B cell (primary cell): ENCODE data around the gene SPATA21. TPM values are rescaled to one million over a fixed set of nuclear protein-coding genes. Genes with fewer than 3 reads are reported as not detected.
"Not testable (repeated sequence)": the region's sequence is repeated elsewhere in the genome, so short reads cannot be mapped to it uniquely, and the experiment has no call there.

Experiments
- ATAC-seq: fragments of 200-7000 bp; cut with Tn5 transposase; one replicate; pipeline ENCODE4 v1.10.0; 2021; ENCODE audit warnings: low read depth, mild to moderate bottlenecking, moderate number of reproducible peaks, moderate library complexity
- CTCF ChIA-PET: fragments of 350-600 bp; sonication (Branson Sonifier 250); formaldehyde crosslinking; loops from one replicate; lab custom pipeline; 2021; ENCODE audit warnings: antibody characterized with exemption, inconsistent platforms; lab: Charles Lee
- POLR2A ChIA-PET: fragments of 350-600 bp; sonication (Branson Sonifier 250); formaldehyde crosslinking; loops from one replicate; lab custom pipeline; 2021; ENCODE audit warnings: antibody characterized with exemption; lab: Charles Lee
- DNase-seq: peaks from one replicate; pipeline ENCODE4 v3.0.0; 2013
- H2AFZ ChIP-seq: 2 replicates; pipeline ENCODE4 v1.6.1; 2012; ENCODE audit warnings: mild to moderate bottlenecking, low read depth, low read length; ENCODE audit not compliant: insufficient read depth, poor library complexity, severe bottlenecking
- H3K27ac ChIP-seq, 2 donors: 1 replicate in 1 of 2; 2 replicates in 1 of 2; pipeline ENCODE4 v1.5.1; 2012 to 2013; ENCODE audit warnings: low read length in 2 of 2, mild to moderate bottlenecking in 2 of 2, moderate library complexity in 1 of 2
- H3K27me3 ChIP-seq, 4 experiments: fragments of 200-600 bp in 1 of 4; sonication (generic) in 1 of 4; replicated peaks in 1 of 4; 1 replicate in 2 of 4; 2 replicates in 2 of 4; pipeline versions ENCODE4 v1.6.1 to v1.7.0; 2013 to 2016; ENCODE audit warnings: low read length in 3 of 4, mild to moderate bottlenecking in 2 of 4, mixed read lengths in 1 of 4, moderate library complexity in 1 of 4; ENCODE audit not compliant: insufficient read depth in 4 of 4, control insufficient read depth in 3 of 4; ENCODE audit errors: control extremely low read depth in 1 of 4
- H3K36me3 ChIP-seq, 2 experiments: replicated peaks in 1 of 2; 1 replicate in 1 of 2; 2 replicates in 1 of 2; pipeline versions ENCODE4 v1.6.1 to v1.7.1; 2013; ENCODE audit warnings: low read length in 1 of 2; ENCODE audit not compliant: insufficient read depth in 2 of 2, control insufficient read depth in 1 of 2; ENCODE audit errors: control extremely low read depth in 1 of 2, extremely low read depth in 1 of 2
- H3K4me1 ChIP-seq, 2 donors: fragments of 200-600 bp in 1 of 2; sonication (generic) in 1 of 2; 1 replicate in 1 of 2; 2 replicates in 1 of 2; pipeline versions ENCODE4 v1.5.1 to v1.6.1; 2013 to 2017; ENCODE audit warnings: low read length in 2 of 2; ENCODE audit not compliant: control insufficient read depth in 2 of 2, insufficient read depth in 2 of 2
- H3K4me2 ChIP-seq: replicated peaks from 2 replicates; pipeline ENCODE3; 2012; ENCODE audit warnings: mild to moderate bottlenecking, low read depth, low read length; ENCODE audit not compliant: poor library complexity, severe bottlenecking
- H3K4me3 ChIP-seq, 5 experiments: fragments of 200-600 bp in 1 of 5; sonication (generic) in 1 of 5; 1 replicate in 3 of 5; 2 replicates in 2 of 5; pipeline versions ENCODE4 v1.5.1 to v1.7.0; 2011 to 2016; ENCODE audit warnings: low read length in 4 of 5, mild to moderate bottlenecking in 4 of 5, low read depth in 2 of 5, control low read depth in 1 of 5, moderate library complexity in 1 of 5; ENCODE audit not compliant: insufficient read depth in 1 of 5; ENCODE audit errors: control extremely low read depth in 1 of 5, extremely low read depth in 1 of 5
- H3K79me2 ChIP-seq: fragments of 200-600 bp; sonication (generic); one replicate; pipeline ENCODE4 v1.6.0; 2016; ENCODE audit warnings: low read length; ENCODE audit not compliant: control insufficient read depth, insufficient read depth
- H3K9ac ChIP-seq: fragments of 200-600 bp; sonication (generic); 2 replicates; pipeline ENCODE4 v1.6.1; 2017; ENCODE audit warnings: mild to moderate bottlenecking, low read length, moderate library complexity
- H3K9me3 ChIP-seq, 3 donors: one replicate each; pipeline versions ENCODE4 v1.6.1 to v1.7.1; 2013; ENCODE audit warnings: low read length in 2 of 3; ENCODE audit not compliant: control insufficient read depth in 2 of 3, insufficient read depth in 1 of 3; ENCODE audit errors: control extremely low read depth in 1 of 3
- H4K20me1 ChIP-seq: 2 replicates; pipeline ENCODE4 v1.6.0; 2012; ENCODE audit warnings: mild to moderate bottlenecking, low read length; ENCODE audit not compliant: insufficient read depth, control insufficient read depth, poor library complexity, severe bottlenecking
- H3K27ac Mint-ChIP-seq: one replicate; pipeline ENCODE4 v1.8.0; 2021; ENCODE audit warnings: mixed read lengths
- H3K27me3 Mint-ChIP-seq: one replicate; pipeline ENCODE4 v1.8.0; 2021; ENCODE audit warnings: mixed read lengths
- H3K4me1 Mint-ChIP-seq: one replicate; pipeline ENCODE4 v1.8.0; 2021; ENCODE audit warnings: mixed read lengths
- H3K4me3 Mint-ChIP-seq: one replicate; pipeline ENCODE4 v1.8.0; 2021; ENCODE audit warnings: mixed read lengths
- H3K9me3 Mint-ChIP-seq: one replicate; pipeline ENCODE4 v1.8.0; 2022; ENCODE audit warnings: mixed read lengths; ENCODE audit not compliant: insufficient read depth
- EZH2 ChIP-seq: IDR thresholded peaks from 2 replicates; pipeline ENCODE4 v1.6.1; 2012; ENCODE audit warnings: borderline replicate concordance, low read depth, mild to moderate bottlenecking, moderate library complexity, low read length; ENCODE audit not compliant: insufficient read depth, poor library complexity, severe bottlenecking
- WGBS: methylation state at CpG from one replicate; pipeline ENCODE4 v1.1.5; 2013; ENCODE audit warnings: missing lambda C conversion rate; ENCODE audit not compliant: insufficient coverage; 5-methylcytosine and 5-hydroxymethylcytosine counted together
- intact Hi-C: fragments of 100-400 bp; cut with micrococcal nuclease; formaldehyde crosslinking; loops from one replicate; pipeline ENCODE4 v1.10.0; 2022
- polyA plus RNA-seq: library from polyadenylated mRNA; depleted of rRNA; stranded (reverse); fragments of >200 nt; gene quantifications from 2 replicates; pipeline ENCODE4 v1.2.3, GENCODE V29; 2012
- total RNA-seq, 2 donors: library from RNA; stranded (reverse); fragments of 120-200 nt in 1 of 2; gene quantifications; 1 replicate in 1 of 2; 2 replicates in 1 of 2; pipeline versions ENCODE4 v1.2.3 to v1.2.4, GENCODE V29; 2013 to 2022
- TF ChIP-seq, protein P1 (sequence below): fragments of 200-600 bp; IDR thresholded peaks from one replicate; pipeline ENCODE4 v1.8.0; 2022; ENCODE audit warnings: antibody characterized with exemption, mild to moderate bottlenecking

The SPATA21 gene
- total and polyA plus RNA-seq, 2 donors (not counting 1 experiment from before 2014, with no cell fraction given) = 0.01 TPM; not detected in 1

- H3K9me3 ChIP-seq = no peaks in the 10 kb centered on the region
- Mint-ChIP-seq H3K9me3 (no peaks in the 10 kb centered on the region), H3K27ac (no peak overlapping the region), H3K4me1 (no peaks in the 10 kb centered on the region), H3K4me3 (no peak overlapping the region), H3K27me3 (no peaks in the 10 kb centered on the region)
- no peaks in the 10 kb centered on the region for H3K27me3 ChIP-seq
- H3K9ac ChIP-seq = no peak overlapping the region
- H3K4me2 ChIP-seq = no peak overlapping the region
- WGBS = 98% methylated on average over 6 of the region's 6 CpGs
- no peak overlapping the region for H3K27ac ChIP-seq
- TF ChIP-seq, protein P1, sequence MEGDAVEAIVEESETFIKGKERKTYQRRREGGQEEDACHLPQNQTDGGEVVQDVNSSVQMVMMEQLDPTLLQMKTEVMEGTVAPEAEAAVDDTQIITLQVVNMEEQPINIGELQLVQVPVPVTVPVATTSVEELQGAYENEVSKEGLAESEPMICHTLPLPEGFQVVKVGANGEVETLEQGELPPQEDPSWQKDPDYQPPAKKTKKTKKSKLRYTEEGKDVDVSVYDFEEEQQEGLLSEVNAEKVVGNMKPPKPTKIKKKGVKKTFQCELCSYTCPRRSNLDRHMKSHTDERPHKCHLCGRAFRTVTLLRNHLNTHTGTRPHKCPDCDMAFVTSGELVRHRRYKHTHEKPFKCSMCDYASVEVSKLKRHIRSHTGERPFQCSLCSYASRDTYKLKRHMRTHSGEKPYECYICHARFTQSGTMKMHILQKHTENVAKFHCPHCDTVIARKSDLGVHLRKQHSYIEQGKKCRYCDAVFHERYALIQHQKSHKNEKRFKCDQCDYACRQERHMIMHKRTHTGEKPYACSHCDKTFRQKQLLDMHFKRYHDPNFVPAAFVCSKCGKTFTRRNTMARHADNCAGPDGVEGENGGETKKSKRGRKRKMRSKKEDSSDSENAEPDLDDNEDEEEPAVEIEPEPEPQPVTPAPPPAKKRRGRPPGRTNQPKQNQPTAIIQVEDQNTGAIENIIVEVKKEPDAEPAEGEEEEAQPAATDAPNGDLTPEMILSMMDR = no peak
- TF ChIP-seq EZH2 = no peak
- H2AFZ ChIP-seq = no peak overlapping the region
- H4K20me1 ChIP-seq = no peaks in the 10 kb centered on the region
- peaks cover 0 to 11% of the 10 kb centered on the region in 2 experiments for H3K36me3 ChIP-seq
- DNase-seq (no peak), ATAC-seq (no peak)
- H3K79me2 ChIP-seq = no peaks in the 10 kb centered on the region
- CTCF ChIA-PET = no interaction called here
- POLR2A ChIA-PET = no interaction called here
- intact Hi-C loops = no loop called here
- no peaks in the 10 kb centered on the region for H3K4me1 ChIP-seq
- no peak overlapping the region for H3K4me3 ChIP-seq
Observed at GRCh38 chr1:16484931-16485330, 47.7 kb upstream of the SPATA21 start.

GRCh38 chr1:16484501-16484835, 47.2 kb upstream of the SPATA21 start:
- no peak overlapping the region for H3K4me2 ChIP-seq
- H3K9ac ChIP-seq = no peak overlapping the region
- no peak overlapping the region for H2AFZ ChIP-seq
- H3K36me3 ChIP-seq = peaks cover 0 to 11% of the 10 kb centered on the region in 2 experiments
- ChIA-PET POLR2A (no interaction called here), CTCF (no interaction called here)
- 96% methylated on average over 3 of the region's 8 CpGs for WGBS
- no peaks in the 10 kb centered on the region for H3K27me3 ChIP-seq
- Mint-ChIP-seq H3K9me3 (no peaks in the 10 kb centered on the region), H3K27me3 (no peaks in the 10 kb centered on the region), H3K4me1 (no peaks in the 10 kb centered on the region), H3K27ac (no peak overlapping the region), H3K4me3 (no peak overlapping the region)
- no peak for TF ChIP-seq EZH2
- TF ChIP-seq, protein P1 = no peak
- H3K9me3 ChIP-seq = no peaks in the 10 kb centered on the region
- intact Hi-C loops = no loop called here
- H3K4me3 ChIP-seq = no peak overlapping the region
- H3K27ac ChIP-seq = no peak overlapping the region
- DNase-seq = no peak
- ATAC-seq = no peak
- H3K4me1 ChIP-seq = no peaks in the 10 kb centered on the region
- H4K20me1 ChIP-seq = no peaks in the 10 kb centered on the region
- no peaks in the 10 kb centered on the region for H3K79me2 ChIP-seq

- H3K27ac Mint-ChIP-seq, POLR2A ChIA-PET, H3K4me1 ChIP-seq, intact Hi-C loops, H3K79me2 ChIP-seq, H3K4me1 Mint-ChIP-seq, H3K9ac ChIP-seq, H3K9me3 ChIP-seq, H4K20me1 ChIP-seq, H3K9me3 Mint-ChIP-seq, H3K4me3 ChIP-seq, H3K27ac ChIP-seq, H3K4me2 ChIP-seq, DNase-seq, ATAC-seq, H2AFZ ChIP-seq, CTCF ChIA-PET, H3K27me3 ChIP-seq, H3K27me3 Mint-ChIP-seq, H3K4me3 Mint-ChIP-seq: not testable (repeated sequence)
- peaks cover 0 to 11% of the 10 kb centered on the region in 2 experiments for H3K36me3 ChIP-seq
- WGBS = 96% methylated on average over 38 of the region's 45 CpGs
Observed at GRCh38 chr1:16483639-16484500, 46.6 kb upstream of the SPATA21 start.
